ENCODE data around the gene KLHL13. TPM values are rescaled to one million over a fixed set of nuclear protein-coding genes. Genes with fewer than 3 reads are reported as not detected.

KLHL13 gene
- total RNA-seq, 1 experiment from 2014 or later: 0.82 TPM

- CTCF ChIA-PET: no interaction called here
- no peak overlapping the region for H3K4me3 ChIP-seq (ENCODE audit: low read depth in 2 of 2, low read length in 2 of 2)
- POLR2A ChIA-PET: no interaction called here
- H3K4me1 ChIP-seq (ENCODE audit: control insufficient read depth, insufficient read depth, low read length): no peaks in the 10 kb centered on the region
- in situ Hi-C loops (cut with HindIII; ENCODE audit: low pct_unique_long_range_greater_than_20kb, low sequenced_read_pairs) (no loop called here), intact Hi-C loops (cut with micrococcal nuclease; ENCODE audit: unreplicated experiment) (no loop called here)
- H3K27me3 ChIP-seq (ENCODE audit: control insufficient read depth, insufficient read depth, low read length): no peaks in the 10 kb centered on the region
- H3K9me3 ChIP-seq (ENCODE audit: control insufficient read depth, insufficient read depth, low read depth, low read length): no peaks in the 10 kb centered on the region
- no TSS peak for BruUV-seq (replicated peaks)
- no peak for TF ChIP-seq REST (IDR thresholded peaks at IDR 0.05; ENCODE audit: insufficient read depth in 1 of 2, low read depth in 2 of 2, low read length in 1 of 2)
- no peak for TF ChIP-seq CTCF (IDR thresholded peaks at IDR 0.05)
- TF ChIP-seq SIN3A (IDR thresholded peaks at IDR 0.05; ENCODE audit: borderline replicate concordance, insufficient read depth, low read depth, low read length): no peak
- TF ChIP-seq TCF7L2 (IDR thresholded peaks at IDR 0.05; ENCODE audit: low read depth, low read length): no peak
- no peak for TF ChIP-seq POLR2AphosphoS5 (IDR thresholded peaks at IDR 0.05; ENCODE audit: low read depth, low read length)
- H3K36me3 ChIP-seq (ENCODE audit: control insufficient read depth, insufficient read depth, low read length): no peaks in the 10 kb centered on the region
- ATAC-seq: no peak
- DNase-seq (ENCODE audit: low read depth, low spot score): no peak
- no peak overlapping the region for H3K27ac ChIP-seq (ENCODE audit: low read length)
Observed at GRCh38 chrX:118153270-118153669, 36.7 kb upstream of the KLHL13 start.

GRCh38 chrX:118152721-118153120 is 36.1 kb upstream of the KLHL13 start:
- H3K4me1 ChIP-seq (ENCODE audit: control insufficient read depth, insufficient read depth, low read length): no peaks in the 10 kb centered on the region
- no peak overlapping the region for H3K4me3 ChIP-seq (ENCODE audit: low read depth in 2 of 2, low read length in 2 of 2)
- CTCF ChIA-PET: no interaction called here
- ATAC-seq (no peak), DNase-seq (ENCODE audit: low read depth, low spot score) (no peak)
- POLR2A ChIA-PET: no interaction called here
- H3K9me3 ChIP-seq (ENCODE audit: control insufficient read depth, insufficient read depth, low read depth, low read length): no peaks in the 10 kb centered on the region
- no TSS peak for BruUV-seq (replicated peaks)
- TF ChIP-seq POLR2AphosphoS5 (IDR thresholded peaks at IDR 0.05; ENCODE audit: low read depth, low read length): no peak
- TF ChIP-seq SIN3A (IDR thresholded peaks at IDR 0.05; ENCODE audit: borderline replicate concordance, insufficient read depth, low read depth, low read length): no peak
- TF ChIP-seq TCF7L2 (IDR thresholded peaks at IDR 0.05; ENCODE audit: low read depth, low read length): no peak
- no peak for TF ChIP-seq CTCF (IDR thresholded peaks at IDR 0.05)
- TF ChIP-seq REST (IDR thresholded peaks at IDR 0.05; ENCODE audit: insufficient read depth in 1 of 2, low read depth in 2 of 2, low read length in 1 of 2): no peak
- no peak overlapping the region for H3K27ac ChIP-seq (ENCODE audit: low read length)
- H3K27me3 ChIP-seq (ENCODE audit: control insufficient read depth, insufficient read depth, low read length): no peaks in the 10 kb centered on the region
- H3K36me3 ChIP-seq (ENCODE audit: control insufficient read depth, insufficient read depth, low read length): no peaks in the 10 kb centered on the region
- intact Hi-C loops (cut with micrococcal nuclease; ENCODE audit: unreplicated experiment): no loop called here
- in situ Hi-C loops (cut with HindIII; ENCODE audit: low pct_unique_long_range_greater_than_20kb, low sequenced_read_pairs): no loop called here
